Astrocyte of the spinal cord (primary cell): ENCODE data around the gene PCGF6.

Experiments
- DNase-seq: peaks from one replicate; pipeline ENCODE4 v3.0.0; 2011; ENCODE audit warnings: low read depth, low spot score
- H3K4me3 ChIP-seq: 2 replicates; pipeline ENCODE4 v1.5.1; 2011; ENCODE audit warnings: low read depth, mild to moderate bottlenecking, low read length, moderate library complexity
- CTCF ChIP-seq: IDR thresholded peaks from 2 replicates; pipeline ENCODE4 v1.5.1; 2012; ENCODE audit warnings: low read depth, mild to moderate bottlenecking, low read length, inconsistent platforms
- in situ Hi-C: cut with HindIII; loops from 2 replicates; pipeline ENCODE4 v1.10.0; 2017; ENCODE audit warnings: low sequenced_read_pairs

PCGF6 gene

GRCh38 chr10:103278537-103278823 lies 72.5 kb downstream of the PCGF6 start:
- DNase-seq, result no peak
- TF ChIP-seq CTCF, result no peak
- in situ Hi-C loops, result no loop called here
- H3K4me3 ChIP-seq, result no peak overlapping the region

GRCh38 chr10:103277713-103278536 lies 73.0 kb downstream of the PCGF6 start:
- no peak for TF ChIP-seq CTCF
- no peak overlapping the region for H3K4me3 ChIP-seq
- in situ Hi-C loops, result no loop called here
- DNase-seq, result no peak

GRCh38 chr10:103276896-103277712 lies 73.8 kb downstream of the PCGF6 start, which contains the start of gene INA:
TSS of gene INA (plus strand) at chr10:103277138. CDS start at chr10:103277212, 74 bp downstream.
- H3K4me3 ChIP-seq, result peak within 1 kb of the TSS; percentile 12
- in situ Hi-C loops, result no loop called here
- DNase-seq, result peak; percentile 29
- TF ChIP-seq CTCF, result no peak

GRCh38 chr10:103276251-103276895 lies 74.6 kb downstream of the PCGF6 start:
- H3K4me3 ChIP-seq, result no peak overlapping the region
- no peak for DNase-seq
- in situ Hi-C loops, result no loop called here
- TF ChIP-seq CTCF, result no peak

GRCh38 chr10:103273041-103273441 lies 77.9 kb downstream of the PCGF6 start:
- in situ Hi-C loops, result no loop called here
- H3K4me3 ChIP-seq, result no peak overlapping the region
- peak; percentile 96 for DNase-seq
- no peak for TF ChIP-seq CTCF

GRCh38 chr10:103265717-103266329 lies 85.1 kb downstream of the PCGF6 start:
- TF ChIP-seq CTCF, result no peak
- peak; percentile 81 for DNase-seq
- H3K4me3 ChIP-seq, result no peak overlapping the region
- in situ Hi-C loops, result no loop called here
